K562 (cell line): Measurements from ENCODE around the gene GALNT9. TPM values are rescaled to one million over a fixed set of nuclear protein-coding genes. Genes with fewer than 3 reads are reported as not detected.
A peak's percentile ranks its signal among the peaks of the same experiment; 100 is the strongest.
"Not testable (repeated sequence)": the region's sequence is repeated elsewhere in the genome, so short reads cannot be mapped to it uniquely, and the experiment has no call there.

Source experiments
- ATAC-seq: fragments of 200-7000 bp; cut with Tn5 transposase; 3 replicates; pipeline ENCODE4 v1.9.1; 2020; ENCODE audit warnings: moderate library complexity
- BruUV-seq: library from RNA; stranded (reverse); fragments of 400-500 nt; replicated peaks from 2 replicates; lab custom pipeline; 2021; lab: Mats Ljungman, UMichigan
- CTCF ChIA-PET: fragments of 300-600 bp; formaldehyde crosslinking; extraction: SDS; loops from one replicate; lab custom pipeline; 2021; ENCODE audit warnings: low intra/inter-chr PET ratio; lab: Yijun Ruan, JAX
- POLR2A ChIA-PET: fragments of 300-600, 350-650 bp; sonication (Branson Sonifier 250); formaldehyde crosslinking; extraction: SDS; loops from one replicate; lab custom pipeline; 2021; ENCODE audit warnings: antibody characterized with exemption, inconsistent platforms; lab: Yijun Ruan, JAX
- DNase-seq, 4 experiments: peaks; one replicate each; pipeline versions ENCODE4 v3.0.0 to v3.0.0-alpha.2; 2011 to 2018; ENCODE audit warnings: low spot score in 3 of 4, mixed read lengths in 3 of 4; ENCODE audit errors: extremely low read depth in 1 of 4
- FAIRE-seq: peaks from 2 replicates; lab custom pipeline; 2011; peaks lifted over from hg19 to GRCh38; lab: Jason Lieb, UNC
- H2AFZ ChIP-seq: 2 replicates; pipeline ENCODE4 v1.6.0; 2011; ENCODE audit warnings: low read depth, low read length, control low read depth, inconsistent platforms
- H3K27ac ChIP-seq: fragments of 200-600 bp; 3 replicates; pipeline ENCODE4 v1.8.0; 2011; ENCODE audit warnings: low read depth, mild to moderate bottlenecking, control low read depth, inconsistent platforms, low read length, moderate library complexity, mixed read lengths; ENCODE audit errors: extremely low read depth
- H3K27me3 ChIP-seq, 2 experiments: fragments of 300-600 bp in 1 of 2; 2 replicates in 1 of 2; 3 replicates in 1 of 2; pipeline versions ENCODE4 v1.6.0 to v1.8.0; 2011; ENCODE audit warnings: inconsistent platforms in 2 of 2, low read length in 2 of 2, mild to moderate bottlenecking in 1 of 2, mixed read lengths in 1 of 2, moderate library complexity in 1 of 2; ENCODE audit not compliant: control insufficient read depth in 2 of 2, insufficient read depth in 2 of 2
- H3K36me3 ChIP-seq: fragments of 300-600 bp; 3 replicates; pipeline ENCODE4 v1.8.0; 2011; ENCODE audit warnings: mild to moderate bottlenecking, low read length, inconsistent platforms; ENCODE audit not compliant: control insufficient read depth, insufficient read depth
- H3K4me1 ChIP-seq, 2 experiments: fragments of 200-600 bp in 1 of 2; replicated peaks in 1 of 2; 2 replicates in 1 of 2; 3 replicates in 1 of 2; pipeline versions ENCODE4 v1.5.1 to v1.8.0; 2011; ENCODE audit warnings: inconsistent platforms in 2 of 2, low read length in 2 of 2, mild to moderate bottlenecking in 1 of 2, mixed read lengths in 1 of 2, moderate library complexity in 1 of 2; ENCODE audit not compliant: control insufficient read depth in 2 of 2, insufficient read depth in 2 of 2
- H3K4me2 ChIP-seq: 2 replicates; pipeline ENCODE4 v1.6.1; 2011; ENCODE audit warnings: low read length, control low read depth, inconsistent platforms, mixed read lengths; ENCODE audit not compliant: insufficient read depth
- H3K4me3 ChIP-seq: fragments of 200-600 bp; sonication (generic), shearing (Covaris generic); 2 replicates; pipeline ENCODE4 v1.5.1; 2016; ENCODE audit warnings: control low read depth, inconsistent platforms
- H3K79me2 ChIP-seq: fragments of 200-600 bp; 3 replicates; pipeline ENCODE4 v1.8.0; 2011; ENCODE audit warnings: low read length, inconsistent platforms; ENCODE audit not compliant: control insufficient read depth, insufficient read depth
- H3K9ac ChIP-seq, 2 experiments: 2 replicates each; pipeline versions ENCODE4 v1.6.0 to v1.6.1; 2011; ENCODE audit warnings: low read depth in 2 of 2, low read length in 2 of 2, control low read depth in 1 of 2, inconsistent platforms in 1 of 2, mild to moderate bottlenecking in 1 of 2, mixed read lengths in 1 of 2; ENCODE audit not compliant: insufficient read depth in 1 of 2
- H3K9me1 ChIP-seq: one replicate; pipeline ENCODE4 v1.6.0; 2011; ENCODE audit warnings: inconsistent platforms, mild to moderate bottlenecking, low read length, moderate library complexity; ENCODE audit not compliant: control insufficient read depth, insufficient read depth
- H3K9me3 ChIP-seq: replicated peaks from 2 replicates; pipeline ENCODE4 v1.5.1; 2011; ENCODE audit warnings: low read depth, low read length, inconsistent platforms; ENCODE audit not compliant: control insufficient read depth, insufficient read depth
- H4K20me1 ChIP-seq: replicated peaks from 2 replicates; pipeline ENCODE4 v1.6.1; 2011; ENCODE audit warnings: low read length, inconsistent platforms, mixed read lengths; ENCODE audit not compliant: control insufficient read depth, insufficient read depth
- ZBTB40 ChIP-seq, 2 experiments: fragments of 450-650 bp in 1 of 2; sonication (generic) in 1 of 2; formaldehyde crosslinking in 1 of 2; IDR thresholded peaks; 2 replicates each; pipeline versions ENCODE4 v1.7.1 to v1.9.0; 2016 to 2022; ENCODE audit warnings: inconsistent platforms in 1 of 2, mild to moderate bottlenecking in 1 of 2, missing genetic modification reagents in 1 of 2
- WGBS: fragments of 100-300 bp; shearing (Covaris generic); methylation state at CpG from one replicate; pipeline ENCODE4 v1.1.6; 2016; ENCODE audit warnings: low coverage, mixed read lengths; ENCODE audit not compliant: insufficient coverage; ENCODE audit errors: missing lambda C conversion rate; 5-methylcytosine and 5-hydroxymethylcytosine counted together
- in situ Hi-C: fragments of 300-500 bp; cut with MboI; formaldehyde crosslinking; loops from 4 replicates; pipeline ENCODE4 v1.15.0; 2018; ENCODE audit warnings: inconsistent platforms, mixed read lengths
- intact Hi-C: fragments of 100-400 bp; cut with micrococcal nuclease; formaldehyde crosslinking; loops from 2 replicates; pipeline ENCODE4 v1.14.2; 2022
- polyA plus RNA-seq, 8 experiments: library from polyadenylated mRNA; depleted of rRNA in 4 of 8; stranded (reverse) in 5 of 8; unstranded in 3 of 8; fragments of >200 nt; fragmentation: Nextera tagmentation in 2 of 8; fragmentation: Illumina TruSeq in 1 of 8; extraction: Ambion mirVana in 2 of 8; extraction: Trizol in 1 of 8; gene quantifications; 2 replicates each; pipeline versions ENCODE4 v1.2.1 to v1.2.3, GENCODE V29; 2011 to 2014; ENCODE audit warnings: inconsistent platforms in 1 of 8, missing spikeins in 1 of 8
- total RNA-seq, 7 experiments: library from RNA; depleted of rRNA in 6 of 7; stranded (reverse); fragments of >200 nt in 6 of 7; fragmentation: Illumina TruSeq in 2 of 7; extraction: Trizol in 2 of 7; gene quantifications; 2 replicates each; pipeline versions ENCODE4 v1.2.1 to v1.2.3, GENCODE V29; 2011 to 2021; ENCODE audit warnings: low replicate concordance in 1 of 7

The GALNT9 gene
- total and polyA plus RNA-seq, 9 of the 15 experiments (the other 6 are each of a cell fraction or from before 2014, with no cell fraction given), result not detected

GRCh38 chr12:132253698-132254480 is 75.5 kb downstream of the GALNT9 start (continued):
- peak; percentile 95 for TF ChIP-seq ZBTB40 (IDR thresholded peaks at IDR 0.05)
- peak; percentile 93 for TF ChIP-seq ZBTB40 (CRISPR knock-in tag; IDR thresholded peaks at IDR 0.05)
- TF ChIP-seq, all 486 proteins: peak for 3

DNA sequence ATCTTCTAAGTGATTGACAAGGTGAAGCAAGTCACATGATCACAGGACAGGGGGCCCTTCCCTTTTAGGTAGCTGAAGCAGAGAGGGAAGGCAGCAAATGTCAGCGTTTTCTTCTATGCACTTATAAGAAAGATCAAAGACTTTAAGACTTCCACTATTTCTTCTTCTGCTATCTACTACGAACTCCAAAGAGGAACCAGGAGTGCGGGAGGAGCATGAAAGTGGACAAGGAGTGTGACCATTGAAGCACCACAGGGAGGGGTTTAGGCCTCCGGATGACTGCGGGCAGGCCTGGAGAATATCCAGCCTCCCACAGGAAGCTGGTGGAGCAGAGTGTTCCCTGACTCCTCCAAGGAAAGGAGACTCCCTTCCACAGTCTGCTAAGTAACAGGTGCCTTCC is 76.4 kb downstream of the GALNT9 start:
- peaks cover 49 to 83% of the 10 kb centered on the region in 2 experiments for H3K27me3 ChIP-seq
- H2AFZ ChIP-seq, CTCF ChIA-PET, in situ Hi-C loops, H3K36me3 ChIP-seq, H3K27ac ChIP-seq, POLR2A ChIA-PET, H3K79me2 ChIP-seq, ATAC-seq, H3K4me1 ChIP-seq, H4K20me1 ChIP-seq, H3K4me2 ChIP-seq, DNase-seq, H3K9me3 ChIP-seq, H3K4me3 ChIP-seq, H3K9me1 ChIP-seq, FAIRE-seq, H3K9ac ChIP-seq, intact Hi-C loops, BruUV-seq: not testable (repeated sequence)
- 4% methylated on average over 3 of the region's 5 CpGs for WGBS
